Skeletal muscle satellite cell (primary cell): ENCODE results near the gene DSCAM. TPM values are rescaled to one million over a fixed set of nuclear protein-coding genes. Genes with fewer than 3 reads are reported as not detected.

Experiments
- H3K27me3 ChIP-seq: 2 replicates; pipeline ENCODE4 v1.7.0; 2013; ENCODE audit warnings: low read length; ENCODE audit not compliant: control insufficient read depth, insufficient read depth
- H3K36me3 ChIP-seq: 2 replicates; pipeline ENCODE4 v1.7.0; 2013; ENCODE audit warnings: mild to moderate bottlenecking, control low read depth, low read length; ENCODE audit not compliant: insufficient read depth
- H3K4me1 ChIP-seq: 2 replicates; pipeline ENCODE4 v1.7.0; 2013; ENCODE audit warnings: low read length; ENCODE audit not compliant: control insufficient read depth, insufficient read depth
- H3K4me2 ChIP-seq: 2 replicates; pipeline ENCODE4 v1.7.0; 2013; ENCODE audit warnings: mild to moderate bottlenecking, low read length
- H3K4me3 ChIP-seq: 2 replicates; pipeline ENCODE4 v1.7.0; 2013; ENCODE audit warnings: low read length
- H3K9ac ChIP-seq: 2 replicates; pipeline ENCODE4 v1.7.0; 2013; ENCODE audit warnings: mild to moderate bottlenecking, low read depth, low read length, moderate library complexity
- H3K9me3 ChIP-seq: replicated peaks from 2 replicates; pipeline ENCODE4 v1.7.0; 2013; ENCODE audit warnings: mild to moderate bottlenecking, control low read depth, low read length
- small RNA-seq: library from RNA; depleted of rRNA; stranded (forward); fragments of <200 nt; gene quantifications from one replicate; pipeline ENCODE3, GENCODE V24; 2012

Gene DSCAM

GRCh38 chr21:39972976-39973770 is 873.8 kb downstream of the DSCAM start:
- no peaks in the 10 kb centered on the region for H3K36me3 ChIP-seq
- H3K4me2 ChIP-seq, result no peak overlapping the region
- no peak overlapping the region for H3K9ac ChIP-seq

GRCh38 chr21:39972471-39972870 is 874.5 kb downstream of the DSCAM start:
- H3K4me3 ChIP-seq, result no peak overlapping the region
- peaks cover 12% of the 10 kb centered on the region for H3K9me3 ChIP-seq
- H3K4me1 ChIP-seq, result no peaks in the 10 kb centered on the region
- no peaks in the 10 kb centered on the region for H3K27me3 ChIP-seq
- no peak overlapping the region for H3K4me2 ChIP-seq
- H3K36me3 ChIP-seq, result no peaks in the 10 kb centered on the region
- H3K9ac ChIP-seq, result no peak overlapping the region

More at GRCh38 chr21:39972976-39973770, 873.8 kb downstream of the DSCAM start:
- no peak overlapping the region for H3K4me3 ChIP-seq
- peaks cover 12% of the 10 kb centered on the region for H3K9me3 ChIP-seq
- H3K27me3 ChIP-seq, result no peaks in the 10 kb centered on the region
- H3K4me1 ChIP-seq, result no peaks in the 10 kb centered on the region

GRCh38 chr21:39971956-39972355 is 875.0 kb downstream of the DSCAM start:
- Histone ChIP-seq H3K4me3 (no peak overlapping the region), H3K4me1 (no peaks in the 10 kb centered on the region), H3K4me2 (no peak overlapping the region), H3K9me3 (peaks cover 12% of the 10 kb centered on the region), H3K27me3 (no peaks in the 10 kb centered on the region), H3K36me3 (no peaks in the 10 kb centered on the region), H3K9ac (no peak overlapping the region)

DNA sequence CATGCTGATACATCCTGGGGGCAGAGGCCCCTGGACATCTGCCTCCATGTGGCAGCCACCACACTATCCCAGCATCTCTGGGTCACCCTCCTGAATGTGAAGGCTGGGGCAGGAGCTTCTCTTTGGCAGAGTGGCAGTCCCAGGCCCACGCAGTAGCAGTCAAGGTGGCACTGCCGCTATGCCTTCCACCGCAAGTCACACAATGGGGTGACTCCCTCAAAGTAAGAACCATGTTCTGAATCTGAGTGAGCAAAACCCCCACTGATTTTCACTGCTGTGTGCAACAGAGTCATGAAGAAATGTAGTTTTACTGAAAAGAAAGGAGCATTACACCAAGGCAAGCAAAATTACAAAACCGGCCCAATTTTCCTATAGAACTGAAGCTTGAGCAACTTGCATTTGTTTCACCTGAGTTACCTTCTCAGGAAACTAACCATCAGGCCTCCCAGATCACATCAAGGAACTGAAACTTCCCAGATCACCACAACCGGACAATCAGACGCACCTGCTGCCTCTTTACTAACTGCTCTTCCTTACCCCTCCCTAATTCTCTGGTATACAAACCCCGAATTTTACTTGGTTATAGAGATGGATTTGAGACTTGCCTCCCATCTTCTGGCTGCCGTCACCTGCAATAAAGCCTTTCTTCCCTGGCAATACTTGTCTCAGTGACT is 877.1 kb downstream of the DSCAM start:
- Histone ChIP-seq H3K4me2 (no peak overlapping the region), H3K36me3 (no peaks in the 10 kb centered on the region), H3K4me1 (no peaks in the 10 kb centered on the region), H3K9me3 (no peaks in the 10 kb centered on the region), H3K4me3 (no peak overlapping the region), H3K27me3 (no peaks in the 10 kb centered on the region), H3K9ac (no peak overlapping the region)

DNA sequence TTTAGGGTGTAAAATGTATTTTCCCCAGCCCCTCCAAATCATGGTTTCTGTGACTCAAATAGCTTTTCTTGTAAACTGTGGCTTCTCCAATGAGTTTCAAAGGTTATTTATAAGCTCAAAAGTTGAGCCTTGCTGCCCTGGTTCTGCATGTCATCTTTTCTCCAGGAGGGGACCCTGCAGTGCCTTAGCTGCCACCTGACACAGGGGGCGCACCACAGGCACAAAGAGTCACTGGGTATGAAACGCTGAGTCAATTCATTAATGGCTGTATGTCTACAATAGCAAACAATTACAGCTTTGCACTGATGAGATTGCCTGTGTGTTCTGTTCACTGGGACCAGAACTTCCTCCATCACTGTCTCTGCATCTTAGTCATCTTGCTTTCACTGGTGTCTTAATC is 878.9 kb downstream of the DSCAM start:
- Histone ChIP-seq H3K36me3 (no peaks in the 10 kb centered on the region), H3K4me2 (no peak overlapping the region), H3K9ac (no peak overlapping the region), H3K9me3 (peaks cover 10% of the 10 kb centered on the region), H3K27me3 (no peaks in the 10 kb centered on the region), H3K4me3 (no peak overlapping the region), H3K4me1 (no peaks in the 10 kb centered on the region)

DNA sequence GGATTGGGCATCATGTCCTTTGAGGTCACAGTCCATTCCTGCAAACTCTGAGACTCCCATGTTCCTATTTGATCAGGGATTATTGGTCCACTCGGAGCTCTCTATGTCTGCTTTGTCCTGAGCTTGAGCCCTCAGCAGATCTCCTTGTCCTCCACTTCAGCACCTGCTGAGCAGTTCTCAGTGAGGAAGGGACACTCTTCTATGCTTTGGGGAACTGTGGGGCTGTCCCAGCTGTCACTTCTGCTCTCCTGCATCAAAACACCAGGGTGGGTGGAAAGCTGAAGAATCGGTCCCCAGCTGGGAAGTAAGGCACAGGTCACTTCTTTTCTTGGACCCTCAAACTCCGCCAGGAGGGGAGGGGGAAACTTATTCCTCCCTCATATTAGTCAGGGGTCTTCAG is 880.2 kb downstream of the DSCAM start:
- Histone ChIP-seq H3K36me3 (no peaks in the 10 kb centered on the region), H3K4me2 (no peak overlapping the region), H3K9me3 (peaks cover 11% of the 10 kb centered on the region), H3K27me3 (no peaks in the 10 kb centered on the region), H3K9ac (no peak overlapping the region), H3K4me3 (no peak overlapping the region), H3K4me1 (no peaks in the 10 kb centered on the region)

DNA sequence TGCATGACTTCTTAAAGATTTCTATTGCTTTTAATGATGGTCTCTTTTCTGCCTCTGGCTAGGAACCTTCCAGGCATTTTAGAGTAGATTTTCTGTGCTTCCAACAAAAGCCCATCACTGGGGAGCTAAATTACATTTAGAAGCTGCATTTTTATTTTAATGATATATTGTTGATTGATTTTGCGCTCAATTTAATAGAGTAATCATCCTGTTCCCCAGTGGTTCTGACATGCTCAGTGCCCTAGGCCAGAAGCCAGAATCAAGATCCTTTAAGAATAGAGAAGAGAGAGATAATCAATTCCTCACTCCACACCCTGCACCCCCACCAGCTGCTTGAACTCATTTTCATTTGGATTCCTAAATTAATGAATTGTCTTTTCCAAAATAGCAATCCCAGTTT is 881.9 kb downstream of the DSCAM start:
- Histone ChIP-seq H3K4me3 (no peak overlapping the region), H3K9ac (no peak overlapping the region), H3K27me3 (no peaks in the 10 kb centered on the region), H3K4me1 (no peaks in the 10 kb centered on the region), H3K9me3 (peaks cover 17% of the 10 kb centered on the region), H3K4me2 (no peak overlapping the region), H3K36me3 (no peaks in the 10 kb centered on the region)

- no peaks in the 10 kb centered on the region for H3K27me3 ChIP-seq
- H3K4me2 ChIP-seq, result no peak overlapping the region
- H3K4me3 ChIP-seq, result no peak overlapping the region
- H3K4me1 ChIP-seq, result no peaks in the 10 kb centered on the region
- H3K9ac ChIP-seq, result no peak overlapping the region
- no peaks in the 10 kb centered on the region for H3K36me3 ChIP-seq
- peaks cover 18% of the 10 kb centered on the region for H3K9me3 ChIP-seq
Observed at GRCh38 chr21:39961251-39961650, 885.7 kb downstream of the DSCAM start.

Small RNAs within 50 kb of the gene (small RNA-seq; reads per million reads assigned to genes)
- gene MIR4760 (not detected), gene RF00432 (not detected)
